Measurements from ENCODE around the gene RICTOR.

RICTOR gene

GRCh38 chr5:39076757-39077728, 2.8 kb upstream of the RICTOR start:
- TF ChIP-seq POU6F1 (CRISPR knock-in tag; IDR thresholded peaks at IDR 0.05; ENCODE audit: borderline replicate concordance, low read depth) = no peak
- no peak for TF ChIP-seq TCF4 (CRISPR knock-in tag; IDR thresholded peaks at IDR 0.05; ENCODE audit: borderline replicate concordance)
- ATAC-seq = no peak

- no peak for TF ChIP-seq RARB (CRISPR knock-in tag; IDR thresholded peaks at IDR 0.05)
- TF ChIP-seq CSDC2 (CRISPR knock-in tag; IDR thresholded peaks at IDR 0.05) = no peak
- TF ChIP-seq ZFP3 (CRISPR knock-in tag; IDR thresholded peaks at IDR 0.05) = no peak
- TF ChIP-seq GLIS3 (CRISPR knock-in tag; IDR thresholded peaks at IDR 0.05) = no peak
- no peak for TF ChIP-seq BACH2 (CRISPR knock-in tag; IDR thresholded peaks at IDR 0.05; ENCODE audit: borderline replicate concordance)
- TF ChIP-seq SNAI2 (CRISPR knock-in tag; IDR thresholded peaks at IDR 0.05) = no peak
- TF ChIP-seq ZC3H10 (CRISPR knock-in tag; IDR thresholded peaks at IDR 0.05) = no peak
- ATAC-seq = no peak
Measured at GRCh38 chr5:39076101-39076756, 2.0 kb upstream of the RICTOR start.

- TF ChIP-seq OSR1 (CRISPR knock-in tag; IDR thresholded peaks at IDR 0.05) = no peak
- no peak for TF ChIP-seq ESRRG (CRISPR knock-in tag; IDR thresholded peaks at IDR 0.05)
- TF ChIP-seq CSRNP3 (CRISPR knock-in tag; IDR thresholded peaks at IDR 0.05) = no peak
- no peak for TF ChIP-seq ARNTL (CRISPR knock-in tag; IDR thresholded peaks at IDR 0.05; ENCODE audit: borderline replicate concordance, low read depth)
- TF ChIP-seq PATZ1 (CRISPR knock-in tag; IDR thresholded peaks at IDR 0.05; ENCODE audit: borderline replicate concordance) = no peak
- TF ChIP-seq TOX (CRISPR knock-in tag; IDR thresholded peaks at IDR 0.05; ENCODE audit: borderline replicate concordance) = no peak
- TF ChIP-seq GLIS3 (CRISPR knock-in tag; IDR thresholded peaks at IDR 0.05) = no peak
- TF ChIP-seq RARB (CRISPR knock-in tag; IDR thresholded peaks at IDR 0.05) = no peak
- no peak for TF ChIP-seq ZFP30 (CRISPR knock-in tag; IDR thresholded peaks at IDR 0.05)
- no peak for TF ChIP-seq PPARA (CRISPR knock-in tag; IDR thresholded peaks at IDR 0.05; ENCODE audit: borderline replicate concordance)
- TF ChIP-seq TCF4 (CRISPR knock-in tag; IDR thresholded peaks at IDR 0.05; ENCODE audit: borderline replicate concordance) = no peak
- TF ChIP-seq CSDC2 (CRISPR knock-in tag; IDR thresholded peaks at IDR 0.05) = no peak
- TF ChIP-seq BACH2 (CRISPR knock-in tag; IDR thresholded peaks at IDR 0.05; ENCODE audit: borderline replicate concordance) = no peak
- no peak for TF ChIP-seq SNAI2 (CRISPR knock-in tag; IDR thresholded peaks at IDR 0.05)
- TF ChIP-seq ISL1 (CRISPR knock-in tag; IDR thresholded peaks at IDR 0.05) = no peak
- TF ChIP-seq ZNF70 (CRISPR knock-in tag; IDR thresholded peaks at IDR 0.05) = no peak
- no peak for TF ChIP-seq ZFP3 (CRISPR knock-in tag; IDR thresholded peaks at IDR 0.05)
- no peak for TF ChIP-seq ZNF565 (CRISPR knock-in tag; conservative IDR thresholded peaks at IDR 0.05; ENCODE audit: low read depth)
- no peak for TF ChIP-seq ZNF8 (CRISPR knock-in tag; IDR thresholded peaks at IDR 0.05)
- no peak for TF ChIP-seq ZC3H10 (CRISPR knock-in tag; IDR thresholded peaks at IDR 0.05)
- no peak; the same call in 1 of the 3 replicates for ATAC-seq
Measured at GRCh38 chr5:39073767-39074016, 507 bp downstream of the RICTOR start.

GRCh38 chr5:39072925-39073766, 1.1 kb downstream of the RICTOR start:
- peak; percentile 21 for ATAC-seq
- TF ChIP-seq TCF4 (CRISPR knock-in tag; IDR thresholded peaks at IDR 0.05; ENCODE audit: borderline replicate concordance) (no peak), ZNF8 (CRISPR knock-in tag; IDR thresholded peaks at IDR 0.05) (no peak), ESRRG (CRISPR knock-in tag; IDR thresholded peaks at IDR 0.05) (no peak), BACH2 (CRISPR knock-in tag; IDR thresholded peaks at IDR 0.05; ENCODE audit: borderline replicate concordance) (no peak), CSDC2 (CRISPR knock-in tag; IDR thresholded peaks at IDR 0.05) (no peak), PPARA (CRISPR knock-in tag; IDR thresholded peaks at IDR 0.05; ENCODE audit: borderline replicate concordance) (no peak), ZC3H10 (CRISPR knock-in tag; IDR thresholded peaks at IDR 0.05) (no peak), ISL1 (CRISPR knock-in tag; IDR thresholded peaks at IDR 0.05) (no peak), PATZ1 (CRISPR knock-in tag; IDR thresholded peaks at IDR 0.05; ENCODE audit: borderline replicate concordance) (no peak), POU6F1 (CRISPR knock-in tag; IDR thresholded peaks at IDR 0.05; ENCODE audit: borderline replicate concordance, low read depth) (no peak), OSR1 (CRISPR knock-in tag; IDR thresholded peaks at IDR 0.05) (no peak)

All from SK-N-SH treated with all-trans-retinoic acid at 6 μM for 48 hours (cell line).